Activated naive CD8-positive, alpha-beta T cell treated with anti-CD3 and anti-CD28 coated beads, Interleukin-2, amount 50 U/mL, for 24 hours (primary cell): ENCODE data around the gene CHPF2.

Experiments
- ATAC-seq: fragments of 150-1000 bp; cut with Tn5 transposase; one replicate; pipeline ENCODE4 v1.10.0; 2021
- DNase-seq: peaks from one replicate; pipeline ENCODE4 v3.0.0; 2021
- H3K27ac Mint-ChIP-seq: one replicate; pipeline ENCODE4 v1.8.0; 2021; ENCODE audit warnings: mild to moderate bottlenecking, mixed read lengths
- H3K27me3 Mint-ChIP-seq: one replicate; pipeline ENCODE4 v1.8.0; 2021; ENCODE audit warnings: mixed read lengths
- H3K36me3 Mint-ChIP-seq: one replicate; pipeline ENCODE4 v1.8.0; 2021; ENCODE audit warnings: low read depth, mixed read lengths
- H3K4me1 Mint-ChIP-seq: one replicate; pipeline ENCODE4 v1.8.0; 2021; ENCODE audit warnings: mixed read lengths
- H3K4me3 Mint-ChIP-seq: one replicate; pipeline ENCODE4 v1.8.0; 2021; ENCODE audit warnings: mild to moderate bottlenecking, moderate library complexity, mixed read lengths
- H3K9me3 Mint-ChIP-seq: one replicate; pipeline ENCODE4 v1.8.0; 2021; ENCODE audit warnings: mixed read lengths

Gene CHPF2

GRCh38 chr7:151273651-151274390 is 41.5 kb downstream of the CHPF2 start:
- Mint-ChIP-seq H3K27me3 (no peaks in the 10 kb centered on the region), H3K4me1 (peaks cover 15% of the 10 kb centered on the region), H3K9me3 (no peaks in the 10 kb centered on the region), H3K36me3 (no peaks in the 10 kb centered on the region), H3K4me3 (no peak overlapping the region), H3K27ac (no peak overlapping the region)
- ATAC-seq (no peak), DNase-seq (no peak)

- H3K36me3 Mint-ChIP-seq, result no peaks in the 10 kb centered on the region
- H3K4me1 Mint-ChIP-seq, result peaks cover 15% of the 10 kb centered on the region
- no peak for ATAC-seq
- no peak overlapping the region for H3K27ac Mint-ChIP-seq
- no peak overlapping the region for H3K4me3 Mint-ChIP-seq
- H3K9me3 Mint-ChIP-seq, result no peaks in the 10 kb centered on the region
- no peak for DNase-seq
- H3K27me3 Mint-ChIP-seq, result no peaks in the 10 kb centered on the region
These were observed 42.1 kb downstream of the CHPF2 start for GRCh38 chr7:151274396-151274795.

- H3K27me3 Mint-ChIP-seq, result no peaks in the 10 kb centered on the region
- no peaks in the 10 kb centered on the region for H3K9me3 Mint-ChIP-seq
- no peaks in the 10 kb centered on the region for H3K36me3 Mint-ChIP-seq
- no peak overlapping the region for H3K4me3 Mint-ChIP-seq
- no peak for DNase-seq
- peak overlapping the region; percentile 33 for H3K27ac Mint-ChIP-seq
- ATAC-seq, result no peak
- peaks cover 15% of the 10 kb centered on the region for H3K4me1 Mint-ChIP-seq
These were observed 42.9 kb downstream of the CHPF2 start for GRCh38 chr7:151274936-151275812.

GRCh38 chr7:151275813-151276577 is 43.7 kb downstream of the CHPF2 start:
- Mint-ChIP-seq H3K36me3 (no peaks in the 10 kb centered on the region), H3K9me3 (no peaks in the 10 kb centered on the region), H3K4me1 (peaks cover 15% of the 10 kb centered on the region), H3K4me3 (peak overlapping the region; percentile 25), H3K27me3 (peaks cover under 1% of the 10 kb centered on the region), H3K27ac (no peak overlapping the region)
- DNase-seq (no peak), ATAC-seq (no peak)

DNA sequence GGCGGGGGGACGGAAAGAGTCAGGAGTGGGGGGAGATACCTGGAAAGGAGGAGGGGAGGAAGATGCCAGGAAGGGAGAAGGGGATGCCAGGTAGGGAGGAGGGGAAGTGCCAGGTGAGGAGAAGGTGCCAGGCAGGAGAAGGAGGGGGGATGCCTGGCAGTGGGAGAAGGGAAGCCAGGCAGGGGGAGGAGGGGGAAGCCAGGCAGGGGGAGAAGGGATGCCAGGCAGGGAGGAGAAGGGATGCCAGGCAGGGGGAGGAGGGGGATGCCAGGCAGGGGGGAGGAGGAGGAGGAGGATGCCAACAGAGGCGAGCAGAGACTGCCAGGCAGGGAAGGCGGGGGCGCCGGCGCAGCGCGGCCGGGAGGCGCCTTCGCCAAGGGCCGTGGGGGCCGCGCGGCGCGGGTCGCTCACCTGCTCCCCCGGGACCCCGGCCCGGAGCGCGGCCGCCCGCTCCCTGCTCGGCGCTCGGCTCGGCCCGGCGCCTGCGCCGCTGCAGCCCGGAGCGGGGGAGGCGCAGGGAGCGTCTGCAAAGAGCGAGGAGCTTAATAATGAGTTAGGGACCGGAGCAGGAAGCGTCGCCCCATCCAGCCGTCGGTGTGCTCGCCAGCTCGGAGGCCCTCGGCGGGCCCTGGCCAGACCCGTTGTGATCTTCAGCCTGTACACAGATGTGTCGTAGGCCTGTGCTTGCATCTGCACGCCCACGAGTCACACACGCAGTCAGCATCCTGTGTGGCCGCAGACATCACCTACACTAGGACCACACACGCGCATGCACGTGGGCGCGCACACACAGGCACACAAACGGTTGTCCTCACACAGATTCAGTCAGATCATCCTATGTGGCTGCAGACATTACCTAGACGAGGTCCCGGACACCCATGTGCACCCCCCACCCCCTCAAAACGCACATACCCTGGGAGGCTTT is 44.6 kb downstream of the CHPF2 start:
- ATAC-seq, result peak; percentile 72
- peaks cover 14% of the 10 kb centered on the region for H3K4me1 Mint-ChIP-seq
- H3K27ac Mint-ChIP-seq, result peak overlapping the region; percentile 74

GRCh38 chr7:151277631-151278030 is 45.3 kb downstream of the CHPF2 start:
- H3K36me3 Mint-ChIP-seq, result no peaks in the 10 kb centered on the region
- no peak for DNase-seq
- peaks cover 8% of the 10 kb centered on the region for H3K4me1 Mint-ChIP-seq
- no peak for ATAC-seq
- peak overlapping the region; percentile 69 for H3K4me3 Mint-ChIP-seq
- peak overlapping the region; percentile 74 for H3K27ac Mint-ChIP-seq
- no peaks in the 10 kb centered on the region for H3K9me3 Mint-ChIP-seq
- H3K27me3 Mint-ChIP-seq, result peaks cover 10% of the 10 kb centered on the region

More for the DNA sequence above, 44.6 kb downstream of the CHPF2 start:
- peak overlapping the region; percentile 69 for H3K4me3 Mint-ChIP-seq
- H3K27me3 Mint-ChIP-seq, result peaks cover 6% of the 10 kb centered on the region
- H3K36me3 Mint-ChIP-seq, result no peaks in the 10 kb centered on the region
- DNase-seq, result peak; percentile 64
- no peaks in the 10 kb centered on the region for H3K9me3 Mint-ChIP-seq

GRCh38 chr7:151278949-151279348 is 46.7 kb downstream of the CHPF2 start:
- Mint-ChIP-seq H3K36me3 (no peaks in the 10 kb centered on the region), H3K9me3 (no peaks in the 10 kb centered on the region), H3K27me3 (peaks cover 15% of the 10 kb centered on the region), H3K4me1 (peaks cover 8% of the 10 kb centered on the region), H3K4me3 (no peak overlapping the region), H3K27ac (no peak overlapping the region)
- DNase-seq, result no peak
- no peak for ATAC-seq

- ATAC-seq, result no peak
- Mint-ChIP-seq H3K4me1 (peaks cover 5% of the 10 kb centered on the region), H3K4me3 (no peak overlapping the region), H3K27me3 (peaks cover 18% of the 10 kb centered on the region), H3K9me3 (no peaks in the 10 kb centered on the region), H3K27ac (no peak overlapping the region), H3K36me3 (no peaks in the 10 kb centered on the region)
- DNase-seq, result no peak
These were observed 47.6 kb downstream of the CHPF2 start for GRCh38 chr7:151279868-151280267.

GRCh38 chr7:151280388-151281019 is 48.2 kb downstream of the CHPF2 start:
- peaks cover 21% of the 10 kb centered on the region for H3K27me3 Mint-ChIP-seq

GRCh38 chr7:151281686-151282085 is 49.4 kb downstream of the CHPF2 start:
- peaks cover 17% of the 10 kb centered on the region for H3K4me1 Mint-ChIP-seq
- no peaks in the 10 kb centered on the region for H3K36me3 Mint-ChIP-seq
- DNase-seq (no peak), ATAC-seq (no peak)
- H3K27me3 Mint-ChIP-seq, result peaks cover 21% of the 10 kb centered on the region
- no peak overlapping the region for H3K4me3 Mint-ChIP-seq
- no peak overlapping the region for H3K27ac Mint-ChIP-seq
- no peaks in the 10 kb centered on the region for H3K9me3 Mint-ChIP-seq

More at GRCh38 chr7:151280388-151281019, 48.2 kb downstream of the CHPF2 start:
- Mint-ChIP-seq H3K27ac (no peak overlapping the region), H3K36me3 (no peaks in the 10 kb centered on the region), H3K4me3 (no peak overlapping the region), H3K4me1 (peaks cover 8% of the 10 kb centered on the region), H3K9me3 (no peaks in the 10 kb centered on the region)
- DNase-seq, result no peak
- ATAC-seq, result no peak

DNA sequence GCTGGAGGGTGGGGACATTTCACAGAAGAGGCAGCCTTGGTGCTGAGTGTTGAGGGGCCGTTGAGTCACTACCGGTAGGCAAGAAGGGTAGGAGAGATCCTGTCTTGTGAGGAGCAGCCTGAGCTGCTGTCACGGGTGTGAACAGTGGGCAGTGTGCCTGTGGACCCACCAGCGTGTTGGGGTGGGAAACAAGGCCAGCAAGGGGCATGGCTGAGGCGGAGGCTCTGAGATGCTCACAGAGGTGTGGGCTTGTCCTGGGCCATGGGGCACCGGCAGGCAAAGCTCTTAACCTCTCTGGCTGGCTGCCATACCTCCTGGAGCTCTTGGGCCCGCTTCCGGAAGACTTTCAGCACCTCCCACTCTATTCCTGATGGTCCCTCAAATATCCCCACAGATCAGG is 49.8 kb downstream of the CHPF2 start:
- H3K9me3 Mint-ChIP-seq, result no peaks in the 10 kb centered on the region
- no peak overlapping the region for H3K4me3 Mint-ChIP-seq
- no peaks in the 10 kb centered on the region for H3K36me3 Mint-ChIP-seq
- no peak overlapping the region for H3K27ac Mint-ChIP-seq
- H3K4me1 Mint-ChIP-seq, result peaks cover 16% of the 10 kb centered on the region
- peaks cover 21% of the 10 kb centered on the region for H3K27me3 Mint-ChIP-seq
- DNase-seq (no peak), ATAC-seq (no peak)

DNA sequence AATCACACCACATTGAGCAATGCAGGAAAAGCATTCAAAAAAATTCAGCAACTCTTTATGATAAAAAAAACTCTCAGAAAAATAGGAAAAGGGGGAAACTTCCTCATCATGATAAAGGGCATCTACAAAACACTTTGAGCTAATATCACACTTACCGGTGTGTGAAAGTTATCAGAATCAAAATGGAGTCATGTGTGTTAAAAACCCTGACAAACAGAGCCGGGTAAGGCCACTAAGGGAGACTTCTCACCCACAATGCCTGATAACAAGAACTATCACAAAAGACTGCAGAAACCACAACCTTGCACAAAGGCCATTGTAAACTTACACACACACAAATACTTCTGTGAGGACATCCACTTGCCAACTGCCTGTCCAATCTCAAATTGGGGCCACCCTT is 51.0 kb downstream of the CHPF2 start:
- H3K9me3 Mint-ChIP-seq, result no peaks in the 10 kb centered on the region
- DNase-seq (no peak), ATAC-seq (no peak)
- H3K36me3 Mint-ChIP-seq, result no peaks in the 10 kb centered on the region
- no peak overlapping the region for H3K4me3 Mint-ChIP-seq
- H3K27me3 Mint-ChIP-seq, result peaks cover 21% of the 10 kb centered on the region
- H3K4me1 Mint-ChIP-seq, result peaks cover 11% of the 10 kb centered on the region
- no peak overlapping the region for H3K27ac Mint-ChIP-seq

- peak; percentile 91 for ATAC-seq
- H3K27me3 Mint-ChIP-seq, result peaks cover 19% of the 10 kb centered on the region
- no peaks in the 10 kb centered on the region for H3K9me3 Mint-ChIP-seq
- DNase-seq, result peak; percentile 19
- H3K27ac Mint-ChIP-seq, result peak overlapping the region; percentile 30
- H3K36me3 Mint-ChIP-seq, result no peaks in the 10 kb centered on the region
- no peak overlapping the region for H3K4me3 Mint-ChIP-seq
- H3K4me1 Mint-ChIP-seq, result peaks cover 11% of the 10 kb centered on the region
These were observed 53.9 kb downstream of the CHPF2 start for GRCh38 chr7:151286148-151286547.
